Stomach smooth muscle (tissue), 2 donors: ENCODE results near the gene HDHD3.
"Not testable (repeated sequence)": the region's sequence is repeated elsewhere in the genome, so short reads cannot be mapped to it uniquely, and the experiment has no call there.

Experiments
- H3K27ac ChIP-seq: one replicate; pipeline ENCODE4 v1.7.0; 2013; ENCODE audit warnings: mild to moderate bottlenecking, low read length, inconsistent platforms
- H3K27me3 ChIP-seq, 2 donors: one replicate each; pipeline ENCODE4 v1.7.0; 2013; ENCODE audit warnings: low read length in 2 of 2; ENCODE audit not compliant: insufficient read depth in 2 of 2, control insufficient read depth in 1 of 2
- H3K36me3 ChIP-seq, 2 donors: one replicate each; pipeline ENCODE4 v1.7.0; 2013; ENCODE audit warnings: low read length in 2 of 2; ENCODE audit not compliant: control insufficient read depth in 2 of 2, insufficient read depth in 2 of 2
- H3K4me1 ChIP-seq: one replicate; pipeline ENCODE4 v1.7.0; 2013; ENCODE audit warnings: low read length; ENCODE audit not compliant: control insufficient read depth, insufficient read depth
- H3K4me3 ChIP-seq, 2 donors: one replicate each; pipeline ENCODE4 v1.7.0; 2013; ENCODE audit warnings: low read length in 2 of 2
- H3K9ac ChIP-seq, 2 donors: one replicate each; pipeline ENCODE4 v1.7.0; 2013; ENCODE audit warnings: low read length in 2 of 2, mild to moderate bottlenecking in 1 of 2
- H3K9me3 ChIP-seq, 2 donors: one replicate each; pipeline ENCODE4 v1.7.0; 2013; ENCODE audit warnings: low read length in 2 of 2; ENCODE audit not compliant: control insufficient read depth in 2 of 2
- donor health status: healthy.
- donor health status: Pancreatic carcinoma.

HDHD3 gene

DNA sequence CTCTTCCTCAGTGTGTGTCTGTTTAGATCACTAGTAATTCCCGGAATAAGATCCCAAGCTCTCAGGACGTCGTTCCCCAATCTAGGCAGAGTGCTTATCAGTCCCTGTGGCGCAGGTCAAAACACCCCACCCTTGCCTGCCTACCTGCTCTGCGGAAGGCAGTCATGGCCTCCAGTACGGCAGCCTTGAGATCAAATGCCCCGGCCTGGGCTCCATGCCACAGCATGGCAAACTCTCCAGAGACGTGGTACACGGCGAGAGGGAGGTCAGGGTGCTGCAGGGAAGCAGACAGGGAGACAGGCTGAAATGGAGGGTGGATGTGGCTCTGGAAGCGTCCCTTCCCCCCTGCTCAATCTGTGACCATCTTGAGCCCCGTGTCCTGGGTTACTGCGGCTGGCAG lies 12.0 kb upstream of the HDHD3 start:
- Histone ChIP-seq H3K9ac (no peak overlapping the region), H3K4me1 (no peaks in the 10 kb centered on the region), H3K27me3 (no peaks in the 10 kb centered on the region), H3K4me3 (no peak overlapping the region), H3K27ac (no peak overlapping the region), H3K9me3 (no peaks in the 10 kb centered on the region), H3K36me3 (peaks cover 38 to 48% of the 10 kb centered on the region in 2 donors)

DNA sequence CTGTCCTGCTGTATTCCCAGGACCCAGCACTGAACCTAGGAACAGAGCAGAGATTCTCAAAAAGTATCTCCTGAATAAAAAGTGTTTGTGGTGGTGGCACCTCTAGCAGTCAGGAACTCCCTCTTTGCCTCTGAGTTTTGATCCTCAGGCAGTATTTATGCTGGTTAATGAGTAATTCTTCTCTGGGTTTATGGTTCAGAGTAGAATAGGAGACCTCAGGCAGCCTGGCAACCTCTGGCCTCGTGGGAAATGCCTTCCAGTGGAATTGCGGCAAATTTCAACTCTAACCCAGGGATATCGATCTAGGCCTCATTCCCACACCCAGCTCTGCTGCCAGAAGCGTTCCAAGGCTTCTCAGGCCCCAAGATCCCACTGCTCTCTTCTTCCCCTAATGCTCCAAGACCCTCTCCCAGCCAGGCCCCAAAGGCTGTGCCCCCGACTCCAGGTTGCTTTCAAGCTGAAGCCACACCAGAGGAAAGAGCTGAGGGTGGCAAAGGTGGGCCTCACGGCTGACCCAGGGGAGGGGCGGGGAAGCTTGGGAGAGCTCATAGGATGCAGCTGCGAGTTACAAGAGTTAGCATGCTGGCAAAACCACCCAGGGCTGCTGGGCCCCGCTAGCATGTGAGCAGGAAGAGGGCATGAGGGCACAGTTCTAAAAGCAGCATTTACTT lies 10.9 kb upstream of the HDHD3 start:
- Histone ChIP-seq H3K4me1 (no peaks in the 10 kb centered on the region), H3K9ac (no peak overlapping the region), H3K27me3 (no peaks in the 10 kb centered on the region), H3K4me3 (no peak overlapping the region), H3K9me3 (no peaks in the 10 kb centered on the region), H3K36me3 (peaks cover 38 to 44% of the 10 kb centered on the region in 2 donors), H3K27ac (no peak overlapping the region)

DNA sequence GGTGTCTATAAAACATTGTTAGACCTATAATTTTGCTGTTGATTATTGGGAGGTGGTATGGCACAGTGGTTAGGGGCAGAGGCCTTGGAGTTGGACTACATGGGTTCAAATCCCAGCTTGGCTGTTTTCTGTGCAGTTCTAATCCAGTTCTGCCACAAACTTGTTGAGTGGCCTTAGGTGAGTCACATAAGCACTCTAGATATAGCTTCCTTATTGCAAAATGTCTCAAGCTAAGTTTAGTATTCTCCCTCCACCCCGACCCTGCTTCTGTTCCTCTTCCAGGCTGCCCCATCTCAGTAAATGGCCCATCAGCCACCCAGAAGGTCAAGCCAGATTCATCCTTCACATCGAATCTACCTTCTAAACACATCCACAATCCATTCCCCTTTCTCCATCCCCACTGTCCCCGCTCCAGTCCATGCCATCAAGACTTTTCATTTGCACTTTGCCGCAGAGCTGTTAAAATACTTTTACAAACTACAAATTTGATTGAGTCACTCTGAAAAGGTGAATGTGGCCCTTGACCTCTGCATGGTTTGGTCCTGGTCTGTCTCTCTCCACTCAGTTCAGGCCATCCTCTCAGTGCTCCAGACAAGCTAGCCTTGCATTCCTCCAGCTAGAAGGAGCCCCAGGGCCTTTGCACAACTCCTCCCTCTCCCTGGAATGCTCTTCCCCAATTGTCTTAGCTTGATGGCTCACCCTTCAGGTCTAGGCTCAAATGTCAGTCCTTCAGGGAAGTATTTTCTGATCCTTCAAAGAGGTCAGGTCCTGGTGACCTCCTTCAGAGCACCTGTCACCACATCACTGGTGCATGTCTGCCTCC lies 10.0 kb upstream of the HDHD3 start:
- no peaks in the 10 kb centered on the region for H3K9me3 ChIP-seq
- no peak overlapping the region for H3K27ac ChIP-seq
- no peak overlapping the region for H3K9ac ChIP-seq
- peaks cover 31 to 39% of the 10 kb centered on the region in 2 donors for H3K36me3 ChIP-seq
- no peak overlapping the region for H3K4me3 ChIP-seq
- H3K27me3 ChIP-seq = no peaks in the 10 kb centered on the region
- no peaks in the 10 kb centered on the region for H3K4me1 ChIP-seq

- Histone ChIP-seq H3K27ac (no peak overlapping the region), H3K9me3 (no peaks in the 10 kb centered on the region), H3K36me3 (peaks cover under 1 to 3% of the 10 kb centered on the region in 2 donors), H3K4me3 (no peak overlapping the region), H3K27me3 (no peaks in the 10 kb centered on the region), H3K9ac (no peak overlapping the region), H3K4me1 (peaks cover 3% of the 10 kb centered on the region)
These were observed 5.2 kb upstream of the HDHD3 start for GRCh38 chr9:113381909-113382411.

GRCh38 chr9:113381441-113381840 lies 4.7 kb upstream of the HDHD3 start:
- not testable (repeated sequence) for H3K27ac ChIP-seq, H3K9me3 ChIP-seq, H3K36me3 ChIP-seq, H3K9ac ChIP-seq, H3K27me3 ChIP-seq, H3K4me3 ChIP-seq, H3K4me1 ChIP-seq

- Histone ChIP-seq H3K9ac (no peak overlapping the region), H3K4me3 (no peak overlapping the region), H3K36me3 (no peaks in the 10 kb centered on the region), H3K4me1 (peaks cover 3% of the 10 kb centered on the region), H3K27ac (no peak overlapping the region), H3K27me3 (no peaks in the 10 kb centered on the region), H3K9me3 (no peaks in the 10 kb centered on the region)
These were observed 4.1 kb upstream of the HDHD3 start for GRCh38 chr9:113380869-113381378.

DNA sequence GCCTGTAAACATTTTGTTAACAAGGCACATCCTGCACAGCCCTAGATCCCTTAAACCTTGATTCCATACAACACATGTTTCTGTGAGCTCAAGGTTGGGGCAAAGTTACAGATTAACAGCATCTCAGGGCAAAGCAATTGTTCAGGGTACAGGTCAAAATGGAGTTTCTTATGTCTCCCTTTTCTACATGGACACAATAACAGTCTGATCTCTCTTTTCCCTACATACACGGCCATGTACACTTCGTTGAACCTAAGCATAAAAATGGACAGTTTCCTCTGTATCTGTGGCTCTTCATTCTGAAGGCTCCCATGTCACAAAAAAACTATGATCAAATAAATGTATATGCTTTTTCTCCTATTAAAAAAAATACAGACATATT lies 3.0 kb upstream of the HDHD3 start:
- not testable (repeated sequence) for H3K9me3 ChIP-seq, H3K27me3 ChIP-seq, H3K9ac ChIP-seq, H3K4me3 ChIP-seq, H3K36me3 ChIP-seq, H3K27ac ChIP-seq
- H3K4me1 ChIP-seq = peaks cover 11% of the 10 kb centered on the region

GRCh38 chr9:113379094-113379828 lies 2.5 kb upstream of the HDHD3 start:
- H3K9ac ChIP-seq, H3K27ac ChIP-seq: not testable (repeated sequence)
- peaks cover 11% of the 10 kb centered on the region for H3K4me1 ChIP-seq

GRCh38 chr9:113375057-113376023 lies 1.4 kb downstream of the HDHD3 start:
- no peaks in the 10 kb centered on the region for H3K9me3 ChIP-seq
- peak overlapping the region; percentile 25 to 89 for H3K4me3 ChIP-seq
- H3K27me3 ChIP-seq = no peaks in the 10 kb centered on the region
- H3K27ac ChIP-seq = no peak overlapping the region
- peaks cover 13 to 14% of the 10 kb centered on the region in 2 donors for H3K36me3 ChIP-seq
- peaks cover 11% of the 10 kb centered on the region for H3K4me1 ChIP-seq
- peak overlapping the region in 1 of 2 donors; percentile 27 for H3K9ac ChIP-seq

More at GRCh38 chr9:113379094-113379828, 2.5 kb upstream of the HDHD3 start:
- not testable (repeated sequence) for H3K36me3 ChIP-seq, H3K27me3 ChIP-seq, H3K4me3 ChIP-seq, H3K9me3 ChIP-seq
